Measurements from ENCODE around the gene BRMS1L. TPM values are rescaled to one million over a fixed set of nuclear protein-coding genes. Genes with fewer than 3 reads are reported as not detected.
"Not testable (repeated sequence)": the region's sequence is repeated elsewhere in the genome, so short reads cannot be mapped to it uniquely, and the experiment has no call there.

Gene BRMS1L
- total RNA-seq, 1 experiment from 2014 or later, result 11.4 TPM

GRCh38 chr14:35842245-35842644, 16.1 kb downstream of the BRMS1L start:
- CTCF ChIA-PET, result interaction anchor here (0.7 kb wide), 1 partner anchor 419 kb away, joined by 4 read pairs; no protein-coding TSS in a partner anchor
- BruUV-seq (replicated peaks); H3K36me3 ChIP-seq (ENCODE audit: control insufficient read depth, insufficient read depth, low read length); intact Hi-C loops (cut with micrococcal nuclease; ENCODE audit: unreplicated experiment); H3K4me3 ChIP-seq (ENCODE audit: low read depth, low read length); H3K4me1 ChIP-seq; POLR2A ChIA-PET; DNase-seq; H3K9me3 ChIP-seq; H3K27me3 ChIP-seq (replicated peaks; ENCODE audit: control insufficient read depth, insufficient read depth, low read length); H3K4me3 Mint-ChIP-seq (ENCODE audit: unreplicated experiment); H3K27ac Mint-ChIP-seq (ENCODE audit: unreplicated experiment); H3K4me1 Mint-ChIP-seq (ENCODE audit: low read depth, unreplicated experiment); H3K27me3 Mint-ChIP-seq (ENCODE audit: insufficient read depth, unreplicated experiment): not testable (repeated sequence)
- peaks cover 20% of the 10 kb centered on the region for H3K36me3 Mint-ChIP-seq (ENCODE audit: insufficient read depth, unreplicated experiment)
- peaks cover 31% of the 10 kb centered on the region for H3K9me3 Mint-ChIP-seq (ENCODE audit: unreplicated experiment)

- Mint-ChIP-seq H3K36me3 (ENCODE audit: insufficient read depth, unreplicated experiment) (peaks cover 13% of the 10 kb centered on the region), H3K9me3 (ENCODE audit: unreplicated experiment) (peaks cover 31% of the 10 kb centered on the region), H3K4me3 (ENCODE audit: unreplicated experiment) (no peak overlapping the region), H3K4me1 (ENCODE audit: low read depth, unreplicated experiment) (no peaks in the 10 kb centered on the region), H3K27ac (ENCODE audit: unreplicated experiment) (no peak overlapping the region), H3K27me3 (ENCODE audit: insufficient read depth, unreplicated experiment) (no peaks in the 10 kb centered on the region)
- no TSS peak for BruUV-seq (replicated peaks)
- no peak overlapping the region for H3K4me3 ChIP-seq (ENCODE audit: low read depth, low read length)
- DNase-seq, result no peak
- intact Hi-C loops (cut with micrococcal nuclease; ENCODE audit: unreplicated experiment), result no loop called here
- POLR2A ChIA-PET, result no interaction called here
- H3K4me1 ChIP-seq, result no peaks in the 10 kb centered on the region
- peaks cover 3% of the 10 kb centered on the region; the same call in 1 of the 2 replicates for H3K9me3 ChIP-seq
- CTCF ChIA-PET, result no interaction called here
- no peaks in the 10 kb centered on the region for H3K27me3 ChIP-seq (replicated peaks; ENCODE audit: control insufficient read depth, insufficient read depth, low read length)
- no peaks in the 10 kb centered on the region for H3K36me3 ChIP-seq (ENCODE audit: control insufficient read depth, insufficient read depth, low read length)
- no peak for TF ChIP-seq CTCF (IDR thresholded peaks at IDR 0.05; ENCODE audit: insufficient read depth in 1 of 2, low read depth in 1 of 2, low read length in 1 of 2, severe bottlenecking in 1 of 2, unreplicated experiment in 1 of 2)
Observed at GRCh38 chr14:35844494-35844893, 18.4 kb downstream of the BRMS1L start.

- Histone ChIP-seq H3K4me1 (no peaks in the 10 kb centered on the region), H3K4me3 (ENCODE audit: low read depth, low read length) (no peak overlapping the region), H3K9me3 (no peaks in the 10 kb centered on the region; the same call in 1 of the 2 replicates), H3K27me3 (replicated peaks; ENCODE audit: control insufficient read depth, insufficient read depth, low read length) (no peaks in the 10 kb centered on the region), H3K36me3 (ENCODE audit: control insufficient read depth, insufficient read depth, low read length) (no peaks in the 10 kb centered on the region)
- BruUV-seq (replicated peaks), result no TSS peak
- no peaks in the 10 kb centered on the region for H3K4me1 Mint-ChIP-seq (ENCODE audit: low read depth, unreplicated experiment)
- peaks cover 21% of the 10 kb centered on the region for H3K9me3 Mint-ChIP-seq (ENCODE audit: unreplicated experiment)
- intact Hi-C loops (cut with micrococcal nuclease; ENCODE audit: unreplicated experiment), result no loop called here
- DNase-seq, result no peak
- H3K27ac Mint-ChIP-seq (ENCODE audit: unreplicated experiment), result no peak overlapping the region
- CTCF ChIA-PET, result no interaction called here
- POLR2A ChIA-PET, result no interaction called here
- H3K4me3 Mint-ChIP-seq (ENCODE audit: unreplicated experiment), result no peak overlapping the region
- H3K27me3 Mint-ChIP-seq (ENCODE audit: insufficient read depth, unreplicated experiment), result no peaks in the 10 kb centered on the region
- H3K36me3 Mint-ChIP-seq (ENCODE audit: insufficient read depth, unreplicated experiment), result peaks cover 17% of the 10 kb centered on the region
- no peak for TF ChIP-seq CTCF (IDR thresholded peaks at IDR 0.05; ENCODE audit: insufficient read depth in 1 of 2, low read depth in 1 of 2, low read length in 1 of 2, severe bottlenecking in 1 of 2, unreplicated experiment in 1 of 2)
Observed at GRCh38 chr14:35847636-35848035, 21.5 kb downstream of the BRMS1L start.

GRCh38 chr14:35849122-35849521, 23.0 kb downstream of the BRMS1L start:
- H3K27ac Mint-ChIP-seq (ENCODE audit: unreplicated experiment), result no peak overlapping the region
- ChIA-PET POLR2A (no interaction called here), CTCF (no interaction called here)
- Histone ChIP-seq H3K4me3 (ENCODE audit: low read depth, low read length) (no peak overlapping the region), H3K27me3 (replicated peaks; ENCODE audit: control insufficient read depth, insufficient read depth, low read length) (no peaks in the 10 kb centered on the region), H3K9me3 (no peaks in the 10 kb centered on the region; the same call in 1 of the 2 replicates), H3K36me3 (ENCODE audit: control insufficient read depth, insufficient read depth, low read length) (no peaks in the 10 kb centered on the region), H3K4me1 (no peaks in the 10 kb centered on the region)
- TF ChIP-seq CTCF (IDR thresholded peaks at IDR 0.05; ENCODE audit: insufficient read depth in 1 of 2, low read depth in 1 of 2, low read length in 1 of 2, severe bottlenecking in 1 of 2, unreplicated experiment in 1 of 2), result no peak
- peaks cover 14% of the 10 kb centered on the region for H3K9me3 Mint-ChIP-seq (ENCODE audit: unreplicated experiment)
- DNase-seq, result no peak
- H3K4me1 Mint-ChIP-seq (ENCODE audit: low read depth, unreplicated experiment), result no peaks in the 10 kb centered on the region
- H3K36me3 Mint-ChIP-seq (ENCODE audit: insufficient read depth, unreplicated experiment), result peaks cover 12% of the 10 kb centered on the region
- BruUV-seq (replicated peaks), result no TSS peak
- H3K4me3 Mint-ChIP-seq (ENCODE audit: unreplicated experiment), result no peak overlapping the region
- no peaks in the 10 kb centered on the region for H3K27me3 Mint-ChIP-seq (ENCODE audit: insufficient read depth, unreplicated experiment)
- intact Hi-C loops (cut with micrococcal nuclease; ENCODE audit: unreplicated experiment), result no loop called here
